HCT116 (cell line): Measurements from ENCODE around the gene UCHL3. TPM values are rescaled to one million over a fixed set of nuclear protein-coding genes. Genes with fewer than 3 reads are reported as not detected.

ENCODE experiments used
- ATAC-seq: fragments of 200-7000 bp; cut with Tn5 transposase; 2 replicates; pipeline ENCODE4 v1.9.1; 2020; ENCODE audit warnings: mild to moderate bottlenecking, moderate library complexity
- BruUV-seq: library from RNA; stranded (reverse); fragments of 400-500 nt; replicated peaks from 2 replicates; lab custom pipeline; 2021; lab: Mats Ljungman, UMichigan
- CTCF ChIA-PET: fragments of 300-600 bp; sonication (Branson Sonifier 250); formaldehyde crosslinking; loops from one replicate; lab custom pipeline; 2021; ENCODE audit warnings: antibody characterized with exemption; lab: Charles Lee
- POLR2A ChIA-PET: fragments of 300-600, 350-600 bp; sonication (Branson Sonifier 250); formaldehyde crosslinking; loops from one replicate; lab custom pipeline; 2021; ENCODE audit warnings: antibody characterized with exemption; lab: Charles Lee
- RAD21 ChIA-PET, 2 experiments: fragments of 300-600 bp; sonication (Branson Sonifier 250); formaldehyde crosslinking; loops; one replicate each; lab custom pipeline; 2023; ENCODE audit warnings: low total read pairs in 2 of 2; ENCODE audit not compliant: uncharacterized antibody in 2 of 2, unreplicated experiment in 2 of 2, low non-redundant PET in 1 of 2; lab: Charles Lee
- DNase-seq: peaks from one replicate; pipeline ENCODE4 v3.0.0-alpha.2; 2010; ENCODE audit warnings: low read depth, low spot score
- H2AFZ ChIP-seq: fragments of 200-600 bp; shearing (Covaris generic), sonication (generic); 2 replicates; pipeline ENCODE4 v1.6.1; 2017; ENCODE audit warnings: low read depth, mixed run types, mixed read lengths, antibody characterized with exemption, low read length; ENCODE audit not compliant: poor library complexity, severe bottlenecking
- H3K27ac ChIP-seq: 2 replicates; pipeline ENCODE4 v1.5.1; 2012; ENCODE audit warnings: low read depth, low read length
- H3K27me3 ChIP-seq: fragments of 200-600 bp; sonication (generic); 2 replicates; pipeline ENCODE4 v1.6.1; 2016; ENCODE audit warnings: mixed run types, low read length, mixed read lengths; ENCODE audit not compliant: insufficient read depth
- H3K36me3 ChIP-seq, 2 experiments: fragments of 200-500 bp in 1 of 2; fragments of 200-600 bp in 1 of 2; sonication (Bioruptor generic) in 1 of 2; sonication (generic) in 1 of 2; 2 replicates each; pipeline versions ENCODE4 v1.5.1 to v1.6.1; 2014 to 2016; ENCODE audit warnings: low read length in 2 of 2, inconsistent platforms in 1 of 2, mixed read lengths in 1 of 2, mixed run types in 1 of 2; ENCODE audit not compliant: insufficient read depth in 2 of 2, control insufficient read depth in 1 of 2
- H3K4me1 ChIP-seq, 2 experiments: fragments of 200-600 bp in 1 of 2; sonication (generic) in 1 of 2; 2 replicates each; pipeline versions ENCODE4 v1.5.1 to v1.6.1; 2012 to 2017; ENCODE audit warnings: low read length in 2 of 2, inconsistent platforms in 1 of 2, mild to moderate bottlenecking in 1 of 2, mixed read lengths in 1 of 2, mixed run types in 1 of 2, moderate library complexity in 1 of 2; ENCODE audit not compliant: insufficient read depth in 2 of 2, control insufficient read depth in 1 of 2
- H3K4me2 ChIP-seq: fragments of 200-600 bp; sonication (generic); 2 replicates; pipeline ENCODE4 v1.6.1; 2017; ENCODE audit warnings: mixed run types, low read length, mixed read lengths
- H3K4me3 ChIP-seq, 2 experiments: fragments of 200-600 bp in 1 of 2; sonication (generic) in 1 of 2; replicated peaks in 1 of 2; 2 replicates each; pipeline ENCODE4 v1.5.1; 2011 to 2016; ENCODE audit warnings: low read length in 2 of 2, control low read depth in 1 of 2, low read depth in 1 of 2, mild to moderate bottlenecking in 1 of 2, mixed read lengths in 1 of 2, mixed run types in 1 of 2
- H3K79me2 ChIP-seq: fragments of 200-600 bp; sonication (generic); 2 replicates; pipeline ENCODE4 v1.6.1; 2017; ENCODE audit warnings: mild to moderate bottlenecking, mixed run types, low read length, moderate library complexity, mixed read lengths; ENCODE audit not compliant: insufficient read depth
- H3K9ac ChIP-seq: fragments of 200-600 bp; sonication (generic); 2 replicates; pipeline ENCODE4 v1.6.1; 2016; ENCODE audit warnings: low read length, mixed read lengths
- H3K9me2 ChIP-seq: fragments of 200-600 bp; sonication (generic), shearing (Covaris generic); 2 replicates; pipeline ENCODE4 v1.6.1; 2017; ENCODE audit warnings: mixed run types, mild to moderate bottlenecking, moderate library complexity; ENCODE audit not compliant: insufficient read depth
- H3K9me3 ChIP-seq, 2 experiments: fragments of 200-500 bp in 1 of 2; fragments of 200-600 bp in 1 of 2; sonication (Bioruptor generic) in 1 of 2; sonication (generic) in 1 of 2; 2 replicates each; pipeline ENCODE4 v1.6.1; 2014 to 2017; ENCODE audit warnings: low read length in 2 of 2, mixed read lengths in 2 of 2, inconsistent platforms in 1 of 2, low read depth in 1 of 2, mild to moderate bottlenecking in 1 of 2, mixed run types in 1 of 2, moderate library complexity in 1 of 2; ENCODE audit not compliant: control insufficient read depth in 1 of 2, insufficient read depth in 1 of 2
- H4K20me1 ChIP-seq: fragments of 200-600 bp; sonication (generic), shearing (Covaris generic); 2 replicates; pipeline ENCODE4 v1.6.1; 2017; ENCODE audit warnings: mixed run types, mild to moderate bottlenecking, moderate library complexity; ENCODE audit not compliant: insufficient read depth
- ATF3 ChIP-seq: IDR thresholded peaks from 2 replicates; pipeline ENCODE4 v1.6.1; 2012
- CTCF ChIP-seq, 3 experiments: fragments of 200-600 bp in 1 of 3; sonication (generic) in 1 of 3; IDR thresholded peaks in 2 of 3; conservative IDR thresholded peaks in 1 of 3; 2 replicates each; pipeline ENCODE4 v1.5.1; 2012 to 2017; ENCODE audit warnings: low read depth in 2 of 3, low read length in 2 of 3, antibody characterized with exemption in 1 of 3, borderline replicate concordance in 1 of 3, control low read depth in 1 of 3, mild to moderate bottlenecking in 1 of 3, mixed read lengths in 1 of 3, mixed run types in 1 of 3, moderate library complexity in 1 of 3; ENCODE audit not compliant: insufficient read depth in 1 of 3
- POLR2AphosphoS5 ChIP-seq: IDR thresholded peaks from 2 replicates; pipeline ENCODE4 v1.6.1; 2011; ENCODE audit warnings: mild to moderate bottlenecking, low read depth, low read length, moderate library complexity
- SIN3A ChIP-seq: IDR thresholded peaks from 2 replicates; pipeline ENCODE4 v1.6.1; 2012; ENCODE audit warnings: low read depth
- SRF ChIP-seq: IDR thresholded peaks from 2 replicates; pipeline ENCODE4 v1.6.1; 2012; ENCODE audit warnings: low read depth
- YY1 ChIP-seq: IDR thresholded peaks from 2 replicates; pipeline ENCODE4 v1.6.1; 2011; ENCODE audit warnings: low read length, low read depth, moderate library complexity, mild to moderate bottlenecking; ENCODE audit not compliant: insufficient replicate concordance; ENCODE audit errors: extremely low read depth
- ZBTB33 ChIP-seq: IDR thresholded peaks from 2 replicates; pipeline ENCODE4 v1.6.1; 2011; ENCODE audit warnings: mild to moderate bottlenecking, low read length, moderate library complexity; ENCODE audit not compliant: insufficient replicate concordance; ENCODE audit errors: extremely low read depth
- ZFX ChIP-seq: fragments of 450-650 bp; IDR thresholded peaks from 2 replicates; pipeline ENCODE4 v1.6.1; 2017
- ZNF274 ChIP-seq: fragments of 200-500 bp; sonication (Bioruptor generic); IDR thresholded peaks from 2 replicates; pipeline ENCODE4 v1.6.1; 2014; ENCODE audit warnings: mild to moderate bottlenecking, low read depth, low read length, inconsistent platforms
- intact Hi-C: fragments of 100-400 bp; cut with micrococcal nuclease; formaldehyde crosslinking; loops from 2 replicates; pipeline ENCODE4 v1.10.0; 2022
- total RNA-seq: library from RNA; stranded (reverse); gene quantifications from one replicate; pipeline ENCODE4 v1.2.1, GENCODE V29; 2021; ENCODE audit not compliant: unreplicated experiment
- TF ChIP-seq, protein P1 (sequence below): IDR thresholded peaks from 2 replicates; pipeline ENCODE4 v1.6.1; 2012

The UCHL3 gene
- total RNA-seq, 1 experiment from 2014 or later, result 32.4 TPM

GRCh38 chr13:75645141-75645540 lies 95.5 kb downstream of the UCHL3 start:
- BruUV-seq, result no TSS peak
- Histone ChIP-seq H3K4me2 (no peak overlapping the region), H3K79me2 (no peaks in the 10 kb centered on the region), H3K27me3 (no peaks in the 10 kb centered on the region), H2AFZ (no peak overlapping the region), H4K20me1 (no peaks in the 10 kb centered on the region), H3K4me1 (no peaks in the 10 kb centered on the region), H3K9ac (no peak overlapping the region), H3K9me3 (no peaks in the 10 kb centered on the region), H3K4me3 (no peak overlapping the region)
- POLR2A ChIA-PET, result no interaction called here
- intact Hi-C loops, result no loop called here
- DNase-seq (no peak), ATAC-seq (no peak)
- no peak for TF ChIP-seq ATF3
- no peak for TF ChIP-seq CTCF (IDR thresholded peaks at IDR 0.05 in 2 of 3, conservative IDR thresholded peaks at IDR 0.05 in 1 of 3; ENCODE audit: borderline replicate concordance in 1 of 3, insufficient read depth in 1 of 3, low read depth in 2 of 3, low read length in 2 of 3)
- TF ChIP-seq, protein P1, sequence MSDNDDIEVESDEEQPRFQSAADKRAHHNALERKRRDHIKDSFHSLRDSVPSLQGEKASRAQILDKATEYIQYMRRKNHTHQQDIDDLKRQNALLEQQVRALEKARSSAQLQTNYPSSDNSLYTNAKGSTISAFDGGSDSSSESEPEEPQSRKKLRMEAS, result no peak
- no peak for TF ChIP-seq SIN3A
- TF ChIP-seq, all 23 proteins: peak for 0
- ChIA-PET CTCF (no interaction called here), RAD21 (no interaction called here)
- Histone ChIP-seq H3K27ac (no peak overlapping the region), H3K36me3 (no peaks in the 10 kb centered on the region), H3K9me2 (no peaks in the 10 kb centered on the region)

- ATAC-seq (no peak), DNase-seq (no peak)
- no peaks in the 10 kb centered on the region for H3K9me3 ChIP-seq
- intact Hi-C loops, result no loop called here
- CTCF ChIA-PET, result no interaction called here
- no peak overlapping the region for H3K9ac ChIP-seq
- RAD21 ChIA-PET, result no interaction called here
- no peaks in the 10 kb centered on the region for H3K27me3 ChIP-seq
- POLR2A ChIA-PET, result no interaction called here
- H3K4me1 ChIP-seq, result no peaks in the 10 kb centered on the region
- no peaks in the 10 kb centered on the region for H3K9me2 ChIP-seq
- BruUV-seq, result no TSS peak
- no peak overlapping the region for H2AFZ ChIP-seq
- no peaks in the 10 kb centered on the region for H4K20me1 ChIP-seq
- no peak overlapping the region for H3K4me3 ChIP-seq
- no peaks in the 10 kb centered on the region for H3K36me3 ChIP-seq
- no peak overlapping the region for H3K4me2 ChIP-seq
- H3K27ac ChIP-seq, result no peak overlapping the region
- H3K79me2 ChIP-seq, result no peaks in the 10 kb centered on the region
- TF ChIP-seq POLR2AphosphoS5 (no peak), SRF (no peak), ZFX (no peak), YY1 (no peak), ZNF274 (no peak), CTCF (IDR thresholded peaks at IDR 0.05 in 2 of 3, conservative IDR thresholded peaks at IDR 0.05 in 1 of 3; ENCODE audit: borderline replicate concordance in 1 of 3, insufficient read depth in 1 of 3, low read depth in 2 of 3, low read length in 2 of 3) (no peak), ZBTB33 (no peak), ATF3 (no peak)
Observed at GRCh38 chr13:75647126-75647784, 97.7 kb downstream of the UCHL3 start.
